ENCODE measurements around the gene EEIG2.
"Not testable (repeated sequence)": the region's sequence is repeated elsewhere in the genome, so short reads cannot be mapped to it uniquely, and the experiment has no call there.

Gene EEIG2

GRCh38 chr1:108559215-108560186 lies at the start of gene EEIG2:
EEIG2 (plus strand) TSS chr1:108560100; CDS start chr1:108560429, 329 bp downstream.
- peaks cover 30% of the 10 kb centered on the region for H3K4me1 ChIP-seq (ENCODE audit: control insufficient read depth, low read depth, low read length)
- no peaks in the 10 kb centered on the region for H3K27me3 ChIP-seq (ENCODE audit: control insufficient read depth, insufficient read depth, low read length)
- H3K9me3 ChIP-seq (ENCODE audit: control insufficient read depth, low read depth, low read length), result no peaks in the 10 kb centered on the region
- H3K27ac ChIP-seq (ENCODE audit: low read length), result no peak within 1 kb of the TSS
- H3K36me3 ChIP-seq (ENCODE audit: control insufficient read depth, low read depth, low read length), result no peaks in the 10 kb centered on the region
- H3K4me3 ChIP-seq (ENCODE audit: low read length), result peak within 1 kb of the TSS; percentile 89
- peak within 1 kb of the TSS; percentile 45 for H3K9ac ChIP-seq (ENCODE audit: low read length)

- H3K9ac ChIP-seq (ENCODE audit: low read length), result no peak overlapping the region
- no peaks in the 10 kb centered on the region for H3K9me3 ChIP-seq (ENCODE audit: control insufficient read depth, low read depth, low read length)
- no peaks in the 10 kb centered on the region for H3K4me1 ChIP-seq (ENCODE audit: control insufficient read depth, low read depth, low read length)
- no peak overlapping the region for H3K4me3 ChIP-seq (ENCODE audit: low read length)
- no peaks in the 10 kb centered on the region for H3K27me3 ChIP-seq (ENCODE audit: control insufficient read depth, insufficient read depth, low read length)
- H3K36me3 ChIP-seq (ENCODE audit: control insufficient read depth, low read depth, low read length), result no peaks in the 10 kb centered on the region
- no peak overlapping the region for H3K27ac ChIP-seq (ENCODE audit: low read length)
Measured at GRCh38 chr1:108511764-108512163, 48.1 kb upstream of the EEIG2 start.

GRCh38 chr1:108512239-108513043 lies 47.5 kb upstream of the EEIG2 start:
- Histone ChIP-seq H3K4me3 (ENCODE audit: low read length) (no peak overlapping the region), H3K27me3 (ENCODE audit: control insufficient read depth, insufficient read depth, low read length) (no peaks in the 10 kb centered on the region), H3K36me3 (ENCODE audit: control insufficient read depth, low read depth, low read length) (no peaks in the 10 kb centered on the region), H3K9me3 (ENCODE audit: control insufficient read depth, low read depth, low read length) (no peaks in the 10 kb centered on the region), H3K9ac (ENCODE audit: low read length) (no peak overlapping the region), H3K27ac (ENCODE audit: low read length) (no peak overlapping the region), H3K4me1 (ENCODE audit: control insufficient read depth, low read depth, low read length) (no peaks in the 10 kb centered on the region)

- H3K4me3 ChIP-seq (ENCODE audit: low read length), result no peak overlapping the region
- H3K27ac ChIP-seq (ENCODE audit: low read length), result no peak overlapping the region
- no peaks in the 10 kb centered on the region for H3K4me1 ChIP-seq (ENCODE audit: control insufficient read depth, low read depth, low read length)
- H3K36me3 ChIP-seq (ENCODE audit: control insufficient read depth, low read depth, low read length), result no peaks in the 10 kb centered on the region
- no peaks in the 10 kb centered on the region for H3K27me3 ChIP-seq (ENCODE audit: control insufficient read depth, insufficient read depth, low read length)
- no peaks in the 10 kb centered on the region for H3K9me3 ChIP-seq (ENCODE audit: control insufficient read depth, low read depth, low read length)
- no peak overlapping the region for H3K9ac ChIP-seq (ENCODE audit: low read length)
Measured at GRCh38 chr1:108513044-108513415, 46.9 kb upstream of the EEIG2 start.

DNA sequence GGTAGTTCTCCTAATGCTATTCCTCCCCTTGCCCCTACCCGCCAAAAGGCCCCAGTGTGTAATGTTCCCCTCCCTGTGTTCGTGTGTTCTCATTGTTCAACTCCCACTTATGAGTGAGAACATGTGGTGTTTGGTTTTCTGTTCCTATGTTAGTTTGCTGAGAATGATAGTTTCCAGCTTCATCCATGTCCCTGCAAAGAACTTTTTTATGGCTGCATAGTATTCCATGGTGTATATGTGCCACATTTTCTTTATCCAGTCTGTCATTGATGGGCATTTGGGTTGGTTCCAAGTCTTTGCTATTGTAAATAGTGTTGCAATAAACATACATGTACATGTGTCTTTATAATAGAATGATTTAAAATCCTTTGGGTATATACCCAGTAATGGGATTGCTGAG lies 46.0 kb upstream of the EEIG2 start:
- not testable (repeated sequence) for H3K4me1 ChIP-seq (ENCODE audit: control insufficient read depth, low read depth, low read length); H3K36me3 ChIP-seq (ENCODE audit: control insufficient read depth, low read depth, low read length); H3K9me3 ChIP-seq (ENCODE audit: control insufficient read depth, low read depth, low read length); H3K9ac ChIP-seq (ENCODE audit: low read length); H3K27me3 ChIP-seq (ENCODE audit: control insufficient read depth, insufficient read depth, low read length); H3K4me3 ChIP-seq (ENCODE audit: low read length); H3K27ac ChIP-seq (ENCODE audit: low read length)

GRCh38 chr1:108517301-108517897 lies 42.5 kb upstream of the EEIG2 start:
- H3K9me3 ChIP-seq (ENCODE audit: control insufficient read depth, low read depth, low read length); H3K4me1 ChIP-seq (ENCODE audit: control insufficient read depth, low read depth, low read length); H3K27ac ChIP-seq (ENCODE audit: low read length); H3K4me3 ChIP-seq (ENCODE audit: low read length); H3K27me3 ChIP-seq (ENCODE audit: control insufficient read depth, insufficient read depth, low read length); H3K36me3 ChIP-seq (ENCODE audit: control insufficient read depth, low read depth, low read length); H3K9ac ChIP-seq (ENCODE audit: low read length): not testable (repeated sequence)

DNA sequence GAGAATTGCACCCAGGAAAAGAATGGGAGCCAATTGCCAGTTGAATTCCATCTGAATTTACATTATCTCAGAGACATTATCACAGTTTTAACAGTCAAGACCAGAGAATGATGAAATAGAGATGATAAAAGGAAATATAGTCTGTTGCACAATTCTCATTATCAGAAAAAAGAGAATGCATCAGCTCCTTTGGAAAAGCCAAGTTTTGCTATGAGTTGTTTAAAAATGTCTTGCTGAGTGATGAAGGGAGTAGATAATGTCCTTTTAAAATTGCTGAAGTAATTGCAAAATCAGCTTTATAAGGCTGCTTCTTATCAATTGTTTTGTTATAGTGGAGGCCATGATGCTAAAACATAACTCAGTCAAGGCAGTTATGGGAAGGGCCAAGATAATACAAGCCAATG lies 37.9 kb upstream of the EEIG2 start:
- H3K36me3 ChIP-seq (ENCODE audit: control insufficient read depth, low read depth, low read length), result no peaks in the 10 kb centered on the region
- H3K27me3 ChIP-seq (ENCODE audit: control insufficient read depth, insufficient read depth, low read length), result no peaks in the 10 kb centered on the region
- H3K4me3 ChIP-seq (ENCODE audit: low read length), result no peak overlapping the region
- H3K9me3 ChIP-seq (ENCODE audit: control insufficient read depth, low read depth, low read length), result no peaks in the 10 kb centered on the region
- H3K9ac ChIP-seq (ENCODE audit: low read length), result no peak overlapping the region
- no peaks in the 10 kb centered on the region for H3K4me1 ChIP-seq (ENCODE audit: control insufficient read depth, low read depth, low read length)
- no peak overlapping the region for H3K27ac ChIP-seq (ENCODE audit: low read length)

DNA sequence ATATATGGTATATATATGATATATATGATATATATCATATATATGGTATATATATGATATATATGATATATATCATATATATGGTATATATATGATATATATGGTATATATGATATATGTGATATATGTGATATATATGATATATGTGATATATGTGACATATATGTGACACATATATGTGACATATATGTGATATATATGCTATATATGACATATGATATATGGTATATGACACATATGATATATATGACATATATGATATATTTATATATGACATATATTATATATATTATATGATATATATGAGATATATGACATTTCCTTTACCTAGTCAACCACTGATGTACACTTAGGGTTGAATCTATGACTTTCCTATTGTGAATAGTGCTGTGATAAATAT lies 36.1 kb upstream of the EEIG2 start:
- Histone ChIP-seq H3K4me3 (ENCODE audit: low read length) (no peak overlapping the region), H3K4me1 (ENCODE audit: control insufficient read depth, low read depth, low read length) (no peaks in the 10 kb centered on the region), H3K36me3 (ENCODE audit: control insufficient read depth, low read depth, low read length) (no peaks in the 10 kb centered on the region), H3K9me3 (ENCODE audit: control insufficient read depth, low read depth, low read length) (no peaks in the 10 kb centered on the region), H3K27me3 (ENCODE audit: control insufficient read depth, insufficient read depth, low read length) (no peaks in the 10 kb centered on the region), H3K9ac (ENCODE audit: low read length) (no peak overlapping the region), H3K27ac (ENCODE audit: low read length) (no peak overlapping the region)

GRCh38 chr1:108524676-108525075 lies 35.2 kb upstream of the EEIG2 start:
- Histone ChIP-seq H3K9me3 (ENCODE audit: control insufficient read depth, low read depth, low read length) (no peaks in the 10 kb centered on the region), H3K27ac (ENCODE audit: low read length) (no peak overlapping the region), H3K4me1 (ENCODE audit: control insufficient read depth, low read depth, low read length) (no peaks in the 10 kb centered on the region), H3K36me3 (ENCODE audit: control insufficient read depth, low read depth, low read length) (no peaks in the 10 kb centered on the region), H3K9ac (ENCODE audit: low read length) (no peak overlapping the region), H3K4me3 (ENCODE audit: low read length) (no peak overlapping the region), H3K27me3 (ENCODE audit: control insufficient read depth, insufficient read depth, low read length) (no peaks in the 10 kb centered on the region)

GRCh38 chr1:108527135-108527534 lies 32.8 kb upstream of the EEIG2 start:
- Histone ChIP-seq H3K9me3 (ENCODE audit: control insufficient read depth, low read depth, low read length) (no peaks in the 10 kb centered on the region), H3K36me3 (ENCODE audit: control insufficient read depth, low read depth, low read length) (no peaks in the 10 kb centered on the region), H3K27me3 (ENCODE audit: control insufficient read depth, insufficient read depth, low read length) (no peaks in the 10 kb centered on the region), H3K27ac (ENCODE audit: low read length) (no peak overlapping the region), H3K4me3 (ENCODE audit: low read length) (no peak overlapping the region), H3K9ac (ENCODE audit: low read length) (no peak overlapping the region), H3K4me1 (ENCODE audit: control insufficient read depth, low read depth, low read length) (no peaks in the 10 kb centered on the region)

- Histone ChIP-seq H3K4me1 (ENCODE audit: control insufficient read depth, low read depth, low read length) (no peaks in the 10 kb centered on the region), H3K36me3 (ENCODE audit: control insufficient read depth, low read depth, low read length) (no peaks in the 10 kb centered on the region), H3K9ac (ENCODE audit: low read length) (no peak overlapping the region), H3K4me3 (ENCODE audit: low read length) (no peak overlapping the region), H3K9me3 (ENCODE audit: control insufficient read depth, low read depth, low read length) (no peaks in the 10 kb centered on the region), H3K27me3 (ENCODE audit: control insufficient read depth, insufficient read depth, low read length) (no peaks in the 10 kb centered on the region), H3K27ac (ENCODE audit: low read length) (no peak overlapping the region)
Measured at GRCh38 chr1:108527837-108528236, 32.1 kb upstream of the EEIG2 start.
